ENCODE measurements around the gene NANOS2.

The NANOS2 gene

DNA sequence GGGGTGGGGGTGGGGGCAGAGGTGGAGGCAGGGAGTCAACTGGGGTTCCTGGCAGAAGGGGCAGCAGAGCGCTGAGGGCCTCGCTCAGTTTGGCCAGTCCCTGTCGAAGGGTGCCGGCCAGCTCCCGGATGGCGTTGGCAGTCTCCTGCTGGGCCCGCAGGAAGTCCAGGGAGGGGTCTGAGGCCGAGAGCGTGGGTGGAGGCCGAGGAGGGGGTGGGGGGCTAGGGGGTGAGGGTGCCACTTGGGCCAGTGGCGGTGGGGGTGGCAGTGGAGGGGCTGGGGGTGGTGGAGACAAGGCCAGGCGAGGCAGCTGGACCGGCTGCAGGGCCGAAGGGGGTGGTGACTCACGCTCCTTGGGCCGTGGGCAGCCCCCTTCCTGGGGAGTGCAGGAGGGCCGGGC lies 23.7 kb downstream of the NANOS2 start:
- no peak for DNase-seq

DNA sequence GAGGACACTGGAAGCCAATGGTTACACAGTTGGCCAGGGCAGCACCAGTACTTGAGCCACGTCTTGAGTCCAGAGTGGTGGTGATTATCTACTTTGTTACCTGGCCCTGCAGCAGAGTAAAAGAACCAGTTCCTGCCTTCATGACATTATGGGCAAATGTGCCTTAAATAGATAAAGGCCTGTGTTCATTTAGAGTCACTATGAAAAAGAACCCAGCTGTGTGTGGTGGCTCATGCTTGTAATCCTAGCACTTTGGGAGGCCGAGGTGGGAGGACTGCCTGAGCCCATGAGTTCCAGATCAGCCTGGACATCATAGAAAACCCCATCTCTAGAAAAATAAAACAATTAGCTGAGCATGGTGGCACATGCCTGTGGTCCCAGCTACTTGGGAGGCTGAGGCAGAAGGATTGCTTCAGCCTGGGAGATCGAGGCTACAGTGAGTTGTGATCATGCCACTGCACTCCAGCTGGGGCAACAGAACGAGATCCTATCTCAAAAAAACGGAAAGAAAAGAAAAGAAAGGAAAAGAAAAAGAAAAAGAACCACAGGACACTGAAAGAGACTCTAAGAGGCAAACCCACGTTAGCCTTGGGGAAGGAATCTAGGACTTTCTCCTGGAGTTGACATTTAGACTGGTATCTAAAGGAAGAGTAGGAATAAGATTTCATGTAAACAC lies 25.2 kb downstream of the NANOS2 start:
- DNase-seq = no peak

DNA sequence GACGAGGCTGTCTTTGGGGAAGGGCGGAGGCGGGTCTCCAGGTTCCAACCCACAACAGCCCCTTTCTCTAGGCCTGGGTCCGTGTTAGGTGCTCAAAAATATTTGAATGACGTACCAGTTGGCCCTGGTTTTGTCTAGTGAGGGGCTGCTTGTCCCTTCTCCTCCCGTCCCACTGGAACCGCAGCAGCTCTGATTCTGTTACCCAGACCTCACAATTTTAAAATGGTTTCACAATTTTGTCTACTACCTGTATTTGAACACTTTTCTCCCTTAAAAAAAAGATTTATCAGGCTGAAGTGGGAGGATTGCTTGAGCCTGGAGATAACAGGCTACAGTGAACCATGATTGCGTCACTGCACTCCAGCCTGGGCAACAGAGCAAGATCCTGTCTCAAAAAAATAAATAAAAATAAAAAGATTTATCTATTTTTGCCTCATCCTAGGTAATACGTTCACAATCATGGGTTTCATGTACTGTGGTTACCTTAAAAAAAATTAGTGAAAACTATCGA lies 27.3 kb downstream of the NANOS2 start:
- DNase-seq = no peak

DNA sequence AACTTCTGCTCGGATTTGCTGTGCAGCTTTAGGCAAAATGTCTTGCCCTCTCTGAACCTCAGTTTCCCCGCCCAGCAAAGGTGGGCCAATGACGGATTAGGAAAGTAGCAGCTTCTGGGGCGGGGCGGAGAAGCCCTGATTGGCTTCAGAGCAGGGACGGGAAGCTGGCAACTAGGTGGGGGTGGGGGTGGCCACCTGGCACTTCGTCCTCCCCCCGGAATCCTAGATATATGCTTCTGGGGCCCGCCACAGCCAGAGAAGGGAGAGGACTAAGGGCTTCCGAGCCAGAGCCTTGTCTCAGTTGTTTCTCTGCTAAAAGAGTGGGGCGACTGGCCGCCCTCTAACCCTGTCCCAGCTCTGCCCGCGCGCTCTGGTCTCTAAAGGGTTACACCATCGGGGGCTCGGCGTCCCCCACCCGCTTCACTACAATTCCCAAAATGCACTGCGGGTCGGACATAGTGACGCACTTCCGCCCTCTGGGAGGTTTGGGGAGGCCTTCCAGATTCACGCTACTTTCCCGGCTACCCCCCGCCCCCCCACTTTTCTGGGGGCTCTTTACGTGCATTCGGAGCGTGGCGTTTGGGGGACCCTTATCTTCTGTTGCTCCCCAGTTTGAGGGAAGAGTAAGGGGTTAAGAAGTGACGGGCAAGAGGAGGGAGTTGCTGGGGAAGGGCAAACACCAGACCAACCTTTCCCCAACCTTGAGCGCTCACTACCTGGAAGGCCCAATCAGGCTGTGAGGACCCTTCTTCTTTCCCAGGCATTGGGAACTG lies 28.0 kb downstream of the NANOS2 start:
- peak; percentile 92 for DNase-seq

DNA sequence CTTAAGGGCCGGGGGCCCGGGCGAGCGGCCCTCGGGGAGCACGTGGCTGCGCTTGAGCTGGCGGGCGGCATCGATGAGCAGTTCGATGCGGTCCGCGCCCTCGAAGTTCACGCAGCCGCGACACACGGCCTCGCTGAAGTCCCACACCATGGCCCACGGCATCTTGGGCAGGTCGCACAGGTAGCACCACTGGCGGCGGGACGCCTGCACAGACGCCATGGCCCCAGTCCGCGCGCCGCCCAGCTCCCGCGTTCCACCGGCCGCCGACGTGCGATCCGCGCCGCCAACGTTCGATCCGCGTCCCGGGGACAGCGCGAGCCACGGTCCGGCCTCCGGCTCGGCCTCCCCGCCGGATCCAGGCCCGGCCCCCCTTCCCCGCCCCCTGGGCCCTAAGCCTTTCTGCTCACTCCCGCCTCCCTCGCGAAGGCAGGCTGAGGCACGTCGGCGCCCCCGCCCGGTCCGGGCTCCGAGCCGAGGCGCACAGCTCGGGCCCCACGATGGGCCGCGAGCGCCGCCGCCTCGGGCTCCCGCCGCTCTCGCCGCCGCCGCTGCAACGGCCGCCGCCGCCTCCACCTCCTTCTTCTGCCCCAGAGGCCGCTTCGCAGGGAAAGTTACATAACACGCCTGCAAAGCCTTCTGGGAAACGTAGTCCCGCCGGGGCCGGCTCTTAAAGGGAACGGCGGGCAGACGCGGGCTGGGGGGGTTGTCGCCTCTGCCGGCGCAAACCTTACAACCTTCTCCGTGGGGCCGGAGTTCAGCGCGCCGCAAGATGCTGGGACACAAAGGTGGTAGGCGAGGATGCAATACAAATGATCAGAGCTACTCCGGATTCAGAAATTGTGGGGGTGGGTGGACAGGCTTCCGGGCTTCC lies 28.8 kb downstream of the NANOS2 start, which contains the start of gene IRF2BP1:
TSS of gene IRF2BP1 (minus strand) at position 586 of the 871 bp plus-strand sequence. CDS start at position 219, 367 bp downstream.
- peak; percentile 89 for DNase-seq

DNA sequence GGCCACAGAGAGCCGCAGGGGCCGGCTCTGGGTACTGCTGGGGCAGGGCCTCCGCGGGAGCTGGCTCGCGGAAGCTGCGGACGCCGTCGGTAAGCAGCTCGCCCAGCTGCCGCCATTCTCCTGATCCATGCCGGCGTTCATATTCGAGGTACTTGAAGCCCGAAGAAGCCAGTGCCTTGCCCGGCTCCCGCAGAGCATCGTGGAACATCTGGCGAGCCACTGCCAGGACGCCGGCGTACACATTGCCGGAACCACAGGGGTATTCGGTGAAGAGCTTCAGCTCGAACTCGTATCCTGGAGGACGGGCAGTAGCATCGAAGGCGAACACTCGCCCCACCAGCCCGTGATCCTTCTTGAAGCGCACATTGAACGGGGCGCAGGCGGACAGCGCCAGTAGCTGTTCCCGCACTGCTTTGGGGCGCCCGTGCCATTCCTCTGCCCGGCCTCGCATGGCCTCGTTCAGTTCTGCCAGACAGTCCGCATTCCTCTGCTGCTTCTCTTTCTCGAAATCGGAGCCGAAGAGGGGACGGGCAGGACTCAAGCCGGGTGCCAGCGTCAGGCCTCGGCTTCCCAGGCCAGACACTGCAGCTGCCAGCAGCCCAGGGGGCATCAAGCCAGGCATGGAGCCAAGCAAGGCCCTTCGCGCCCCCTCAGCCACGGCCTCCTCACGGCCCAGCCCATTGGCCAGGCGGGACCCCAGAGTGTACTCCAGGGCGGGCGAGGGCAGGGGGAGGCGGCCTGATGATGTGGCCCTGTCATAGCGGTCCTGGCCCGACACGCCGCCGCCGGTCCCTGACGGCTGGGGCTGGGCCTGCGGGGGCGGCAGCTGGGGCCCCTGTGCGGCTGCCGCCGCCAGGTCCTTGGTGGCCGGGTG lies 29.7 kb downstream of the NANOS2 start:
- DNase-seq = no peak

DNA sequence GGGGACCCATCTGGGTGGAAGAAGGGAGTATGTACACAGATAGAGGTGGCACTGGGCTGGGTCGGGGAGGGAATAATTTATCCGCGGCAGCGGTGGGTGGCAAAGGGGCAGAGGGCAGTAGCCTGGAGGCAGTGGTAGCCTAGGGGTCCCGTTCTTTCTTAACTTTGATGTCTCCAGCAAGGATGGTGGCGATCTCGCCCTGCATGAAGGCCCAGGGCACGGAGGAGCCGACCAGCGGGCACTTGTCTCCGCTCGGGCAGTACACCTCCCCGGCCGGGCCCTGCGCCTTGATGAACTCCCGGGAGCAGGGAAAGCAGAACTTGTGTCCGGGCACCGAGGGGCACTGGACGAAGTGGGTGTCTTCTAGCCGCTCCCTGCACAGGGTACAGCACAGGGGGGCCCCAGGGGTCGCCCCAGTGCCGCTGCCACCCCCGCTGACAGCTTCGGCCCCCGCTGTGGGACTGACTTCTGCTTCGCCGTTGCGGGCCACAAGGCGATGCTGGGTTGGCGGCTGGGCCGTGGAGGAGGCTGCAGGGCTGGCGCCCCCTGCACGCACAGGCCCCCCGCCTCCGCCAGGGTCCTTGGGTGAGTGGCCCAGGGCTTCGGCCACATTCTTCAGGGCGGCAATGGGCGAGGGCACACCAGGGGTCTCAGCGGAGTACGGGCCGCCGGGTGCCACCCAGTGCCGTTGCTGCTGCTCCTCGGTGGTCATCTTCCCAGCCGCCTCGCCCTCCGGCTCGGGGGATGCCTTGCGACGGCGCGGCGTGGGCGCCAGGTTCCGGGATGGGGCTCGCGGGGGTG lies 30.5 kb downstream of the NANOS2 start:
- DNase-seq = no peak

DNA sequence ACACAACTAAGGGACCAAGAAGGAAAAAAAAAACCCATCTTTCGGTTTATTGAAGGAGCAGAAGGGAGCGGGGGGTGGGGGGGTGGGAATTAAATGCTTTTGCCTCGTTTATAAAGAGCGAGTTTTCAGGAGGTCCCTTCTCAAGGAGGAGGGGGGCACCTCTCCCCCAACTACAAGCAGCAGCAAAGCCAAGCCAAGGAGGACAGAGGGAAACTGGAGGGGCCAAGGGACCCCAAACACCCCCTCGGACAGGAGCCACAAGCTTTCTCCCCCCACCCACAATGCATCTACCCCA lies 31.0 kb downstream of the NANOS2 start:
- no peak for DNase-seq

DNA sequence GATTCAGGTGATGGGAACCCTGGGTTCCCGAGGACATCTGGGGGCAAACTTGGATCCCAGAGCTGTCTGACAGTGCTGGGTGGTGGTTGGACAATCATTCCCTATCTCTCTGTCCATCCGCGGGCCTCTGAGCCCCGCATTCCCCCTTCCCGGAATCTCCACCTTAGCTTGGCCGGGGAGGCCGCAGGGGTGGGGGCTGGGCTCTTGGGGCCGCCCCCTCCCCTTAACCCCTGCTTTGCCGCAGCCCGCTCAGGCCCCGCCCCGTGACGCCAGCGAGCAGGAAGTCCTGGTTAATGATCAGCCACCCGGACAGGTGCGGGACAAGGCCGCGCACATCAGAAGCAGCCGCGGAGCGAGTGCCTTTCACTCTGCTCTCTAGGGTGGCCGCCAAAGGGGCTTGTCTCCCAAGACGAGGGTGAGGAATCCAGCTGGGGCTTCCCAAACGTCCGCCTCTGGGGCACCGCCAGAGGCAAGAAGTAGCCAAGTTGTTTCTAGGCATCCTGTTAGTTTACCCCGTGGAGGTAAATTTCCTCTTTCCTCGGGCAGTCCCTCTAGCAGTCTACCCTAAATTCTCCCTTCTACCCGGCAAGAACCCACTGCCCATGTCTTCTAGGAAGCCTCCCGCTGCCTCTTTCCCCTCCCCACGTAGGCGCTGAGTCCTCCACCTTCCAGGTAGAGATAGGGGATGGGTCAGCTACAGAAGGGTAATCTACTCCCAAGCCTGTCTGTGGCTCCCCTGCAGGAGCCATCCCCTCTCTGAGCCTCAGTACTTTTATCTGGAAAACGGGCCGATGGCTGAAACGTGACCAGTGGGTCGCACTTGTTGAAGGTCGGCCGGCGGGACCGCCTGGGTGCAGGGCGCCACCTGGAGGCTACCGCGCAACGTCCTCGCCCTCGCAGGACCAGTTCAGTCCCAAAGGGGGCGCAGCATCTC lies 31.7 kb downstream of the NANOS2 start:
- DNase-seq = peak; percentile 83

DNA sequence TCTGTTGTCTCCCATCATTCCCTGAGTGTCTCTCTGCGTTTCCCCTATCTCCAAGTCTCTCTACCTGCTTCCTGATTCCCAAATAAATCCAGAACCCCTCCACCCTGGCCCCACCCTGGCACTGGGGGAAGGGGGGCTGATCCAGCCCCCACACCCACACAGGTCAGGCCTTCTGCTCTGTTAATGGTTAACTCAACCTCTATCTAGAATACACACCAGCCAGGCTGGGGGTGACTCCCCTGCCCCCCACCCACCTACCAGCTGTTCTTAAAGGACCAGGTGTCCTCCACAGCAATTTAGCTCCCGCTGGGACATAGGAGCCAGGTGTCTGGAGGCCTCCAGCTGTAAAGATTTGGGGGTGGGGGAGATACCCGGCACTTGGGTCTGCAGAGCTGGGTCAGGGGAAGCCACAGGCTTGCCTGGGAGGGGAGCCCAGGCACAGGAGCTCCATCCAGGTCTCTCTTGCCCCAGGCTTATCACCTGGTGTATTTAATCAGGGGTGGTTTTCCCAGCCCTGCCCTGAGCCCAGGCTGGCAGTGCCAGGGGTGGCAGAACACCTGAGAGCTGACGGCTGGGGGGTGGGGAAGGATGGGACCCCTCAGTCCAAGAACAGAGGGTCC lies 32.6 kb downstream of the NANOS2 start:
- no peak for DNase-seq

DNA sequence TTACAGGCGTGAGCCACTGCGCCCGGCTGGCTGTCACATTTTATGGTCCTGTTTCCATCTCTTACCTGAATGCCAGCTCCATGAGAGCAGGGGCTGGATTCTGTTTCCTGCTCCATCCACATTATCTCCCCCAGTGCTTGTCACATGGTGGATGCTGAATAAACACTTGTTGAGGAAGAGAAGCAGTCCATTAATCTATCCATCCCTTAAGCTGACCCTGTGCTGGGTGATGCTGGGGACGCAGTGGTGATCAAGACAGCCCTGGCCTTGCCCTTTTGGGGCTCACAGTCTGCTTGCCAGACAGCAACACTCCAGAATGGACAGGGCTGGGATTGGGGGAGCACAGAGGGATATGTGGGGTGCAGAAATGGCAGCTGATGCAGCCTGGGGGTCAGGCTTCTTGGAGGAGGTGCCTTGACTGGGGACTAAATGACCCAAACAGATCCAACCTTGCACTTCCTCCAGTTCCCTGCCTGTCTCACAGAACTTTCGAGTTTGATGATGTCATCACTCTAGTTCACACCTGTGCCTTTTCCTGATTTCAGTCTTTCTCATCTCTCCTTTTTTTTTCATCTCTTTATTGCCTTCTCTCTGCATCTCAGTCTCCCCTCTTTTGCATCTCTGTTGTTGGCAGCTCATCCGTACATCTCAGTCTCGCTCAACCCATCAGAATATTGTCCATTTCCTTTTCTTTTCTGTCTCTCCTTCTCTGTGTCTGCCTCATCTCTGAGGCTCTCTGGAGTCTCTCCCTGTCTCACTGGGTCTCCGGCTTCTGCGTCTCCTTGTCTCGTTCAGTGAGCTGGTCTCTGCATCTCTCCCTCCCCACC lies 33.3 kb downstream of the NANOS2 start:
- DNase-seq = no peak

DNA sequence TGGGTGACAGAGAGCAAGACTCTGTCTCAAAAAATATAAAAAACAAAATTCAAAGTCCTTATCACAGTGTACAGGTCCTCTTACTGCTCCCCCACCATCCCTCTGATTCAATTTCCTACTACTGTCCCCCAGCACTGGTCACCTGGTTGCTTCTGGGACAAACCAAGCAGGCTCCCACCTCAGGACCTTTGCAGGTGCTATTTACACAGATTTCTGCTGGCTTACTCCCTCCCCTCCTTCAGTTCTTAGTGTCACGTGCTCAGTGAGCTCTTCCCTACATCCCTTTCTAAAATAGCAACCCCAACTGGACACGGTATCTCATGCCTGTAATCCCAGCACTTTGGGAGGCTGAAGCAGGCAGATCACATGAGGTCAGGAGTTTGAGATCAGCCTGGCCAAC lies 34.6 kb downstream of the NANOS2 start:
- DNase-seq = no peak

DNA sequence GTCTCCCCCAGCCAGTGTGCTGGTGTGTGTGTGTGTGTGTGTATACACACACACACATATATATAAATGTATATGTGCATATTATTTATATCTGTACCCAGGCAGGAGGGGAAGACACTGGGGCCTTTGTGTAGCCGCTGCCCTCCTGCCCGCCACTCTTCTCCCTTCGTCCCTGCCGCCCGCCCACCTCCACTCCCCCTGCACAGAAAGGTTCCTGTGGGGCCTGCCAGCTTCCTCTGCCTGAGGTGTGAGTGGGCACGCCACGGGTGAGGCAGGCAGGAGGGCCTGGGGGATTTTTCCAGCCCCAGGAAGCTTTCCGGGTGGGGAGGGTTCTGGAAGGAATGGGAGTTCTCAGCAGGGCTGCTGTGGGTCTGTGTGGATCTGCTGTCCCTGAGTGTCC lies 35.5 kb downstream of the NANOS2 start:
- DNase-seq = no peak

DNA sequence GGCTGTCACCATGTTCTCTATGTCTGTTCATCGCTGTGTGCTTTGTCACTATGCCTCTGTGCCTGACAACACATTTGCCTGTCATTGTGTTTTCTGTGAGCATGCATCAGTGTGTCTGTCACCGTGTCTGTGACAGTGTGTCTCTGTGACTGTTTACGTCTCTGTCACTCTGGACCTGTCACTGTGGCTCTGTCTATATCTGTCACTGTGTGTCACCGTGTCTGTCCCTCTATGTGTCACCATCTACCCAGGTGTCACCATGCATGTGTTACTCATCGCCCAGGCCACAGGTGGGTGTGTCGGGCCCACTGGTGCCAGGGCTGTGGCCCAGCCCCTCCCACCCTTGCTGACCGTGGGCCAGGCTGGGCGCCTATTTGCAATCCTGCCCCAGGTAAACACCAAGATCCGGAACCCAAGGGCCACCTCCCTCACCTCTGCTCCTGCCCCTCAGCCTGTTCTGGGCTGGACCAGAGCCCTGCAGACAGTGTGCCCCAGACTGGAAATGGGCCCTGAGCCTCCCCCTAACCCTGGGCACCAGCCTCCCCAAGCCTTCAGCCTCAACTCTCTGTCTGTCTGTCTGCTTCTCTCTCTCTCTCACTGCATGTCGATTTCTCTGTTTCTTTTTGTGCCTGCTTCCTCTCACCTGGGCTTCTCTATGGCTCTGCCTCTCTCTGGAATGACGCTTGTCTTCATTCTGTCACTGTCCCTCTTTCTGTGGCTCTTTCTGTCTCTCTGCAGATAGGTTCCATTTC lies 36.4 kb downstream of the NANOS2 start:
- DNase-seq = peak; percentile 59

DNA sequence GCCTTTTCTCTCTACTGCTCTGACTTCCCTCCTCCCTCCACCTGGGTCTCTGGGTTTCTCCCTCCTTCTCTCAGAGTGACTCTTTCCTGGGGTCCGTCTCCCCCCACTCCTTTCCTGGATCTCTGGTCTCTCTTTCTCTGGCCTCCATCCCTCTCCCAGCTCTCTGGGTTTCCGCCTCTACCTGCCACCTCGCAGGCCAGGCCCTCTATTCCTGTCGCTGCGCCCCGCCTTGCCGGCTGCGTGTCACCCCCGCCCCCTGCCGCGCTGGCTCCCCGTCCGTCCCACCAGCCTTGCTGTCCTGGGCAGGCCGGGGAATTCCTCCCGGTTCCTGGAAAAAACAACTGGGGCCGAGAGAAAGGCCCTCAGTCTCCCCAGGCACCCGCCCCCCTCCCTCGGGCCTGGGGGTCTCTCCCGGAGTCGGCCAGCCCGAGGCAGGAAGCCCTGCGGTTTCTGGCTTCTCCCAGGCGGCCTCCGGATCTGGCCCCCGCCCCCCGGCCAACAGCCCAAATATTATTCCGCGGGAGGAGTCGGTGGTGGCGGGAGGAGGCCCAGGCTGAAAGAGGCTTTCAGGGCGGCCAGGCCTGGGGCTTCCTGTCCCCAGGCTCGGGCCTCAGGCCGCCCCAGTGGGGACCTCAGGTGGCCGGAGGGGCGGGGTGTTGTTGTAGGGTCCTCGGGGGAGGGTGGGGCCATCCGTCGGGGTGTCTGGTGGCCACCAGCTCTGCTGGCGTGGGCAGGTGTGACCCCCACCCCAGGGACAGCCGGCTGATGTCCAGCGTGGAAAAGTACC lies 38.0 kb downstream of the NANOS2 start:
- no peak for DNase-seq

DNA sequence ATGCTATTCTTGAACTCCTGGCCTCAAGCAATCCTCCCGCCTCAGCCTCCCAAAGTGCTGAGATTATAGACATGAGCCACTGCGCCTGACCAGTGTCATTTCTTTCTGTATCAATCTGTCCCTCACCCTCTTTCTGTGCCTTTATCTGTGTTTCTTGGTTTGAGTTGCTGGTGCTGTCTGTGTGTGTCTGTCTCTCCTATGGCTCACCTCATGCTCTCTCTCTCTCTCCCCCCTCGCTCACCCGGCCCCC lies 38.5 kb downstream of the NANOS2 start:
- DNase-seq = peak; percentile 59

DNA sequence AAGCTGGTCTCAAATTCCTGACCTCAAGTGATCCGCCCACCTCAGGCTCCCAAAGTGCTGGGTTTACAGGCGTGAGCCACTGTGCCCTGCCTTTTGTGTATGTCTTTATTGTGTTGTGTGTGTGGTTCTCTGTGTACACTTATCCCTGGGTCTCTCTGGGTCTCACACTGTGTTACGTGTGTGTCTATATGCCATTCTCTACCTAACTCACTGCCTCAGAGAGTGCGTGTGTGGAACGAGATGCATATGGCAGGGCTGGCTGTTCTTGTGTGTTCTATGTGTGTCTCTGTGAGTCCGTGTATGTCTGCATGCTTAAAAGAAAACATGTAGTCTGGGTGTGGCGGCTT lies 40.0 kb downstream of the NANOS2 start:
- DNase-seq = no peak

DNA sequence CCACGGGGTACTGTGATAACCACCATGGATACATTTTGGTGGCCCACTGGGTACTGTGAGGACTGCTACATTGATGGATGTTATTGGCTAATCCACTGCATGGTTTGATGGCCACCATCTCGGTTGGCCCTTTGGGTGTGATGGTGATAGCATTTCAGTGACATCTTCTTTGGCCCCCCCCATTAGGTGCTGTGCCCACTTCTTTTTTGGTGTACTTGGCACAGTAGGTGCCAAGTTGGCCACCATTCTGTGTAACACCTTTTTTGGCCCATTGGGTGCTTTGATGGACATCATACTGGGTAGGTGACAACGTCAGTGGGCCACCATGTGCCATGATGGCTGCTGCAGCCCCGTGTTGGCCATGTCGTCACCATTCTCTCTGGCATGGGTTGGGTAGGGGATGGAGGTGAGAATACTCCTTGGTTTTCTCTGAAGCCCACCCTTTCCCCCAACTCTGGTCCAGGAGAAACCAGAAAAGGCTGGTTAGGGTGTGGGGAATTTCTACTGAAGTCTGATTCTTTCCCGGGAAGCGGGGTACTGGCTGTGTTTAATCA lies 41.3 kb downstream of the NANOS2 start:
- no peak for DNase-seq
